Lower leg skin (tissue), 3 donors: Measurements from ENCODE around the gene SIGLEC15.

Experiments used
- CTCF ChIP-seq, 3 donors: fragments of 450-650 bp; IDR thresholded peaks; one replicate each; pipeline ENCODE4 v1.5.1; 2016; ENCODE audit warnings: antibody characterized with exemption in 3 of 3, mild to moderate bottlenecking in 3 of 3, moderate library complexity in 2 of 3
- POLR2A ChIP-seq, 2 donors: fragments of 450-650 bp; IDR thresholded peaks; one replicate each; pipeline ENCODE4 v1.6.1; 2016 to 2017; ENCODE audit warnings: antibody characterized with exemption in 2 of 2, mild to moderate bottlenecking in 1 of 2, moderate library complexity in 1 of 2

GRCh38 chr18:45860971-45861370 lies 35.5 kb downstream of the SIGLEC15 start:
- no peak for TF ChIP-seq CTCF (IDR thresholded peaks at IDR 0.05)
- TF ChIP-seq POLR2A (IDR thresholded peaks at IDR 0.05), result no peak
